SH-SY5Y (cell line): ENCODE results near the gene HHIP.

Source experiments
- GATA2 ChIP-seq: IDR thresholded peaks from 2 replicates; pipeline ENCODE4 v1.6.1; 2011; ENCODE audit warnings: mild to moderate bottlenecking, low read depth, low read length
- GATA3 ChIP-seq: IDR thresholded peaks from 2 replicates; pipeline ENCODE4 v1.6.1; 2011; ENCODE audit warnings: low read depth, mild to moderate bottlenecking, low read length, moderate library complexity

DNA sequence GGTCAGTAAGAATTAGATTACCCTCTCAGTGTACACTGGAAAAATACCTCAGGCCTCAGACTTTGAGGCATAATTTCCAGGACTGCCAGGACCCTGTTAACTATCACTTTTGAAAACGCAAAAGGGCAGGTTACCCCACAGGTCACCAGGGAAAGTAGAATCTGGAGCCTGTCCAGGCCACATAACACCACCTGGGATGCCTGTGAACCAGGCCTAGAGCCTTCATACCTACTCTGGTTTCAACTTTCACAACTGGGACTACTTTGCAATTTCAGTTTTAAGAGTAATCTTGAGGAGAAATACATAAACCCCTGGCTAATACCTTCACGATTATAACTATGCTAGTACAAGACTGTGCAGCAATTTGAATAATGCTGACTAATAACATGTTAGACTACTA lies 132.4 kb downstream of the HHIP start:
- TF ChIP-seq GATA2 (no peak), GATA3 (no peak)
